Ascending aorta (tissue), 2 donors: ENCODE data around the gene FSTL4. TPM values are rescaled to one million over a fixed set of nuclear protein-coding genes. Genes with fewer than 3 reads are reported as not detected.
A peak's percentile ranks its signal among the peaks of the same experiment; 100 is the strongest.
"Not testable (repeated sequence)": the region's sequence is repeated elsewhere in the genome, so short reads cannot be mapped to it uniquely, and the experiment has no call there.

Experiments used
- DNase-seq, 2 donors: peaks; one replicate each; pipeline ENCODE4 v3.0.0-alpha.2; 2019; ENCODE audit warnings: low spot score in 2 of 2
- H3K27ac ChIP-seq, 2 donors: fragments of 200-600 bp; sonication (generic); one replicate each; pipeline ENCODE4 v1.5.1; 2016 to 2017; ENCODE audit warnings: mild to moderate bottlenecking in 1 of 2
- H3K27me3 ChIP-seq: fragments of 200-600 bp; sonication (generic); one replicate; pipeline ENCODE4 v1.5.1; 2017
- H3K36me3 ChIP-seq, 2 donors: fragments of 200-600 bp; sonication (generic); one replicate each; pipeline ENCODE4 v1.5.1; 2016
- H3K4me1 ChIP-seq, 2 donors: fragments of 200-600 bp; sonication (generic); one replicate each; pipeline ENCODE4 v1.5.1; 2016 to 2017; ENCODE audit warnings: mild to moderate bottlenecking in 1 of 2
- H3K4me3 ChIP-seq, 2 donors: fragments of 200-600 bp; sonication (generic); one replicate each; pipeline ENCODE4 v1.5.1; 2016 to 2017; ENCODE audit warnings: mild to moderate bottlenecking in 1 of 2
- H3K9me3 ChIP-seq, 2 donors: fragments of 200-600 bp; sonication (generic); one replicate each; pipeline ENCODE4 v1.5.1; 2016
- CTCF ChIP-seq, 3 experiments: fragments of 200-600 bp in 2 of 3; fragments of 450-650 bp in 1 of 3; sonication (generic) in 2 of 3; IDR thresholded peaks; one replicate each; pipeline ENCODE4 v1.5.1; 2016 to 2019; ENCODE audit warnings: antibody characterized with exemption in 3 of 3, mild to moderate bottlenecking in 1 of 3, moderate library complexity in 1 of 3
- intact Hi-C: fragments of 100-400 bp; cut with DNase I; formaldehyde crosslinking; loops from one replicate; pipeline ENCODE4 v1.15.1; 2023
- total RNA-seq: library from RNA; depleted of rRNA; stranded (reverse); fragments of >200 nt; gene quantifications from one replicate; pipeline ENCODE4 v1.1.0, GENCODE V29; 2016

FSTL4 gene
- total RNA-seq, 1 donor from 2014 or later, result 0.11 TPM

GRCh38 chr5:133397990-133398645, 214.2 kb downstream of the FSTL4 start:
- H3K4me3 ChIP-seq, result no peak overlapping the region
- no peak for TF ChIP-seq CTCF (IDR thresholded peaks at IDR 0.05)
- H3K27ac ChIP-seq, result no peak overlapping the region
- H3K36me3 ChIP-seq, result no peaks in the 10 kb centered on the region
- intact Hi-C loops, result no loop called here
- DNase-seq, result peak in 1 of 2 donors; percentile 46
- H3K4me1 ChIP-seq, result no peaks in the 10 kb centered on the region
- H3K9me3 ChIP-seq, result no peaks in the 10 kb centered on the region
- H3K27me3 ChIP-seq, result no peaks in the 10 kb centered on the region

GRCh38 chr5:133397348-133397747, 215.0 kb downstream of the FSTL4 start:
- H3K4me3 ChIP-seq, result no peak overlapping the region
- intact Hi-C loops, result no loop called here
- no peak for DNase-seq
- TF ChIP-seq CTCF (IDR thresholded peaks at IDR 0.05), result no peak
- no peak overlapping the region for H3K27ac ChIP-seq
- H3K9me3 ChIP-seq, result no peaks in the 10 kb centered on the region
- no peaks in the 10 kb centered on the region for H3K36me3 ChIP-seq
- H3K4me1 ChIP-seq, result no peaks in the 10 kb centered on the region
- H3K27me3 ChIP-seq, result no peaks in the 10 kb centered on the region

DNA sequence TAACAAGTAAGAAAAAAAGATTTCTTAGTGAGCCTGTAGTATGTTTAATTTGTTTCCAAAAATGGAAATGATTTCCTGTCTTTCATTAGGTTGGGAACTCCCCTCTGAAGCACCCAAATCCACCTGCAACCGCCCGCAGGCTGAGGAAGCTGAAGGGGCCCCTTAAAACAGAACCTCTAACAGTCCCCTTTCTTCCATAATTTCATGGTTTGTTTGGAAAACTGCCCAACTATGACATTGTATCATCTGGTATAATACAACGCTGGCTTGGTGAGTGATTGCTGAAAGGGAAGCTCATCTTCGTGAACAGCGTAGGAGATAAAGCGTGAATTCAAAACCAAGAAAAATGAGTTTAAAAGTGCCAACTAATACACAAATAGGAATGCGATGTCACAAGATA, 215.5 kb downstream of the FSTL4 start:
- Histone ChIP-seq H3K4me3 (no peak overlapping the region), H3K27me3 (no peaks in the 10 kb centered on the region), H3K36me3 (no peaks in the 10 kb centered on the region), H3K9me3 (no peaks in the 10 kb centered on the region), H3K4me1 (no peaks in the 10 kb centered on the region), H3K27ac (no peak overlapping the region)
- intact Hi-C loops, result no loop called here
- no peak for DNase-seq
- TF ChIP-seq CTCF (IDR thresholded peaks at IDR 0.05), result no peak

GRCh38 chr5:133396187-133396741, 216.1 kb downstream of the FSTL4 start:
- no peaks in the 10 kb centered on the region for H3K4me1 ChIP-seq
- intact Hi-C loops, result no loop called here
- H3K4me3 ChIP-seq, result no peak overlapping the region
- H3K27ac ChIP-seq, result no peak overlapping the region
- H3K36me3 ChIP-seq, result no peaks in the 10 kb centered on the region
- TF ChIP-seq CTCF (IDR thresholded peaks at IDR 0.05), result no peak
- peak in 1 of 2 donors; percentile 31 for DNase-seq
- no peaks in the 10 kb centered on the region for H3K27me3 ChIP-seq
- H3K9me3 ChIP-seq, result no peaks in the 10 kb centered on the region

- intact Hi-C loops, H3K27me3 ChIP-seq, H3K9me3 ChIP-seq, H3K4me1 ChIP-seq, H3K4me3 ChIP-seq, H3K27ac ChIP-seq, H3K36me3 ChIP-seq: not testable (repeated sequence)
- DNase-seq, result peak in 1 of 2 donors; percentile 24
These were observed 217.1 kb downstream of the FSTL4 start for GRCh38 chr5:133395207-133395606.

- DNase-seq, result peak in 1 of 2 donors; percentile 47
These were observed 217.9 kb downstream of the FSTL4 start for GRCh38 chr5:133394477-133394817.

More at GRCh38 chr5:133394477-133394817, 217.9 kb downstream of the FSTL4 start:
- H3K9me3 ChIP-seq, H3K27me3 ChIP-seq, intact Hi-C loops, H3K36me3 ChIP-seq, H3K4me3 ChIP-seq, H3K4me1 ChIP-seq, H3K27ac ChIP-seq: not testable (repeated sequence)
